ENCODE data around the gene CTNNBL1.

- TF ChIP-seq CTCF (IDR thresholded peaks at IDR 0.05), result no peak
- no peak for TF ChIP-seq POLR2AphosphoS5 (IDR thresholded peaks at IDR 0.05; ENCODE audit: low read depth, low read length)
- no peak for TF ChIP-seq SIN3A (IDR thresholded peaks at IDR 0.05; ENCODE audit: borderline replicate concordance, insufficient read depth, low read depth, low read length)
These were observed 180.1 kb downstream of the CTNNBL1 start for GRCh38 chr20:37873884-37874283.

Data from Panc1 (cell line).